CD14-positive monocyte (primary cell): ENCODE measurements around the gene SUGCT. TPM values are rescaled to one million over a fixed set of nuclear protein-coding genes. Genes with fewer than 3 reads are reported as not detected.

Source experiments
- DNase-seq, 3 donors: peaks; one replicate each; pipeline ENCODE4 v3.0.0-alpha.2; 2011 to 2022
- H2AFZ ChIP-seq: 2 replicates; pipeline ENCODE4 v1.6.0; 2012; ENCODE audit warnings: mild to moderate bottlenecking, low read depth, low read length, inconsistent platforms; ENCODE audit not compliant: insufficient read depth, poor library complexity, severe bottlenecking
- H3K27ac ChIP-seq, 2 donors: 1 replicate in 1 of 2; 2 replicates in 1 of 2; pipeline ENCODE4 v1.5.1; 2012 to 2013; ENCODE audit warnings: low read length in 2 of 2, control low read depth in 1 of 2, inconsistent platforms in 1 of 2, low read depth in 1 of 2, mild to moderate bottlenecking in 1 of 2
- H3K27me3 ChIP-seq, 2 donors: one replicate each; pipeline versions ENCODE4 v1.6.0 to v1.6.1; 2011 to 2013; ENCODE audit warnings: low read length in 2 of 2; ENCODE audit not compliant: control insufficient read depth in 2 of 2, insufficient read depth in 2 of 2
- H3K36me3 ChIP-seq, 2 donors: replicated peaks in 1 of 2; 1 replicate in 1 of 2; 2 replicates in 1 of 2; pipeline versions ENCODE4 v1.5.1 to v1.6.1; 2012 to 2013; ENCODE audit warnings: low read length in 2 of 2, control low read depth in 1 of 2, inconsistent platforms in 1 of 2, mild to moderate bottlenecking in 1 of 2; ENCODE audit not compliant: insufficient read depth in 2 of 2, control insufficient read depth in 1 of 2
- H3K4me1 ChIP-seq, 2 donors: 1 replicate in 1 of 2; 2 replicates in 1 of 2; pipeline versions ENCODE4 v1.5.1 to v1.6.1; 2012 to 2013; ENCODE audit warnings: low read length in 2 of 2, control low read depth in 1 of 2, inconsistent platforms in 1 of 2, mild to moderate bottlenecking in 1 of 2, moderate library complexity in 1 of 2; ENCODE audit not compliant: insufficient read depth in 2 of 2, control insufficient read depth in 1 of 2
- H3K4me2 ChIP-seq: replicated peaks from 2 replicates; pipeline ENCODE3; 2012; ENCODE audit warnings: low read length, moderate library complexity, mild to moderate bottlenecking; ENCODE audit not compliant: poor library complexity, severe bottlenecking; ENCODE audit errors: extremely low read depth
- H3K4me3 ChIP-seq, 3 experiments: fragments of 200-600 bp in 1 of 3; sonication (generic) in 1 of 3; replicated peaks in 1 of 3; 1 replicate in 2 of 3; 2 replicates in 1 of 3; pipeline ENCODE4 v1.5.1; 2011 to 2013; ENCODE audit warnings: low read length in 3 of 3, mild to moderate bottlenecking in 3 of 3, control low read depth in 2 of 3, low read depth in 2 of 3, inconsistent platforms in 1 of 3, moderate library complexity in 1 of 3
- H3K79me2 ChIP-seq: 2 replicates; pipeline ENCODE4 v1.6.0; 2012; ENCODE audit warnings: mild to moderate bottlenecking, control low read depth, inconsistent platforms, low read length, moderate library complexity; ENCODE audit not compliant: insufficient read depth
- H3K9ac ChIP-seq: 2 replicates; pipeline ENCODE4 v1.6.0; 2017; ENCODE audit warnings: low read length, mild to moderate bottlenecking; ENCODE audit not compliant: insufficient read depth, poor library complexity, severe bottlenecking
- H3K9me3 ChIP-seq, 2 donors: replicated peaks in 1 of 2; 1 replicate in 1 of 2; 2 replicates in 1 of 2; pipeline versions ENCODE4 v1.5.1 to v1.6.1; 2012 to 2013; ENCODE audit warnings: low read length in 2 of 2, control low read depth in 1 of 2; ENCODE audit not compliant: control insufficient read depth in 1 of 2, insufficient read depth in 1 of 2
- H4K20me1 ChIP-seq: 2 replicates; pipeline ENCODE4 v1.6.0; 2012; ENCODE audit warnings: mild to moderate bottlenecking, low read length, control low read depth, moderate library complexity; ENCODE audit not compliant: insufficient read depth
- H3K27ac Mint-ChIP-seq, 7 donors: one replicate each; pipeline ENCODE4 v1.8.0; 2020; ENCODE audit warnings: mild to moderate bottlenecking in 7 of 7, mixed read lengths in 7 of 7, moderate library complexity in 6 of 7, inconsistent platforms in 2 of 7
- H3K27me3 Mint-ChIP-seq, 3 donors: one replicate each; pipeline ENCODE4 v1.8.0; 2021 to 2022; ENCODE audit warnings: low read depth in 3 of 3, mild to moderate bottlenecking in 3 of 3, mixed read lengths in 3 of 3, moderate library complexity in 3 of 3, inconsistent platforms in 1 of 3
- H3K36me3 Mint-ChIP-seq, 2 donors: one replicate each; pipeline ENCODE4 v1.8.0; 2020; ENCODE audit warnings: mixed read lengths in 2 of 2, inconsistent platforms in 1 of 2, mild to moderate bottlenecking in 1 of 2
- H3K4me1 Mint-ChIP-seq: one replicate; pipeline ENCODE4 v1.8.0; 2020; ENCODE audit warnings: mild to moderate bottlenecking, mixed read lengths
- H3K4me3 Mint-ChIP-seq, 2 donors: one replicate each; pipeline ENCODE4 v1.8.0; 2020; ENCODE audit warnings: mild to moderate bottlenecking in 2 of 2, mixed read lengths in 2 of 2, moderate library complexity in 1 of 2
- H3K9me3 Mint-ChIP-seq, 7 donors: one replicate each; pipeline ENCODE4 v1.8.0; 2020 to 2022; ENCODE audit warnings: mixed read lengths in 7 of 7, mild to moderate bottlenecking in 6 of 7, moderate library complexity in 6 of 7, inconsistent platforms in 2 of 7
- WGBS: methylation state at CpG from one replicate; pipeline ENCODE4 v1.1.5; 2013; ENCODE audit warnings: missing lambda C conversion rate; ENCODE audit not compliant: insufficient coverage; 5-methylcytosine and 5-hydroxymethylcytosine counted together
- intact Hi-C, 2 donors: fragments of 100-400 bp; cut with micrococcal nuclease; formaldehyde crosslinking; loops; one replicate each; pipeline versions ENCODE4 v1.15.0 to v1.15.1; 2023
- polyA plus RNA-seq, 3 donors: library from polyadenylated mRNA; depleted of rRNA in 1 of 3; unstranded in 2 of 3; stranded (reverse) in 1 of 3; fragments of 300-500 nt in 2 of 3; fragments of >200 nt in 1 of 3; fragmentation: Illumina TruSeq in 2 of 3; gene quantifications; 1 replicate in 2 of 3; 2 replicates in 1 of 3; pipeline ENCODE4 v1.2.3, GENCODE V29; 2012 to 2021
- TF ChIP-seq, protein P1 (sequence below): fragments of 200-600 bp; IDR thresholded peaks from one replicate; pipeline ENCODE4 v1.8.0; 2022; ENCODE audit warnings: antibody characterized with exemption, mild to moderate bottlenecking

SUGCT gene
- polyA plus RNA-seq, 3 donors, result not detected

- H3K4me2 ChIP-seq, result no peak overlapping the region
- no peak overlapping the region for H2AFZ ChIP-seq
- no peaks in the 10 kb centered on the region for H3K27me3 ChIP-seq
- Mint-ChIP-seq H3K4me1 (peaks cover 6% of the 10 kb centered on the region), H3K4me3 (no peak overlapping the region), H3K9me3 (peaks cover 2 to 12% (median 6%) of the 10 kb centered on the region in 7 donors), H3K27me3 (peaks cover 0 to 2% (median 0%) of the 10 kb centered on the region in 3 donors), H3K27ac (no peak overlapping the region), H3K36me3 (no peaks in the 10 kb centered on the region)
- H3K79me2 ChIP-seq, result no peaks in the 10 kb centered on the region
- DNase-seq, result no peak
- no peaks in the 10 kb centered on the region for H3K36me3 ChIP-seq
- no peaks in the 10 kb centered on the region for H3K9me3 ChIP-seq
- H3K9ac ChIP-seq, result no peak overlapping the region
- H3K4me1 ChIP-seq, result no peaks in the 10 kb centered on the region
- H3K27ac ChIP-seq, result no peak overlapping the region
- TF ChIP-seq, protein P1, sequence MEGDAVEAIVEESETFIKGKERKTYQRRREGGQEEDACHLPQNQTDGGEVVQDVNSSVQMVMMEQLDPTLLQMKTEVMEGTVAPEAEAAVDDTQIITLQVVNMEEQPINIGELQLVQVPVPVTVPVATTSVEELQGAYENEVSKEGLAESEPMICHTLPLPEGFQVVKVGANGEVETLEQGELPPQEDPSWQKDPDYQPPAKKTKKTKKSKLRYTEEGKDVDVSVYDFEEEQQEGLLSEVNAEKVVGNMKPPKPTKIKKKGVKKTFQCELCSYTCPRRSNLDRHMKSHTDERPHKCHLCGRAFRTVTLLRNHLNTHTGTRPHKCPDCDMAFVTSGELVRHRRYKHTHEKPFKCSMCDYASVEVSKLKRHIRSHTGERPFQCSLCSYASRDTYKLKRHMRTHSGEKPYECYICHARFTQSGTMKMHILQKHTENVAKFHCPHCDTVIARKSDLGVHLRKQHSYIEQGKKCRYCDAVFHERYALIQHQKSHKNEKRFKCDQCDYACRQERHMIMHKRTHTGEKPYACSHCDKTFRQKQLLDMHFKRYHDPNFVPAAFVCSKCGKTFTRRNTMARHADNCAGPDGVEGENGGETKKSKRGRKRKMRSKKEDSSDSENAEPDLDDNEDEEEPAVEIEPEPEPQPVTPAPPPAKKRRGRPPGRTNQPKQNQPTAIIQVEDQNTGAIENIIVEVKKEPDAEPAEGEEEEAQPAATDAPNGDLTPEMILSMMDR, result no peak
- 60% methylated on average over 1 of the region's 2 CpGs for WGBS
- intact Hi-C loops, result no loop called here
- no peaks in the 10 kb centered on the region for H4K20me1 ChIP-seq
- no peak overlapping the region for H3K4me3 ChIP-seq
Observed at GRCh38 chr7:40219917-40220316, 85.1 kb downstream of the SUGCT start.

- Histone ChIP-seq H3K27ac (no peak overlapping the region), H2AFZ (no peak overlapping the region), H3K36me3 (no peaks in the 10 kb centered on the region), H3K4me1 (no peaks in the 10 kb centered on the region), H3K4me3 (no peak overlapping the region), H3K79me2 (no peaks in the 10 kb centered on the region), H3K27me3 (no peaks in the 10 kb centered on the region), H3K9me3 (no peaks in the 10 kb centered on the region), H3K4me2 (no peak overlapping the region), H3K9ac (no peak overlapping the region), H4K20me1 (no peaks in the 10 kb centered on the region)
- Mint-ChIP-seq H3K4me1 (peaks cover 6% of the 10 kb centered on the region), H3K27me3 (peaks cover 0 to 2% (median 0%) of the 10 kb centered on the region in 3 donors), H3K27ac (no peak overlapping the region), H3K4me3 (no peak overlapping the region), H3K36me3 (no peaks in the 10 kb centered on the region), H3K9me3 (peaks cover 2 to 12% (median 6%) of the 10 kb centered on the region in 7 donors)
- TF ChIP-seq, protein P1, result no peak
- intact Hi-C loops, result no loop called here
- no peak for DNase-seq
Observed at GRCh38 chr7:40220421-40220911, 85.7 kb downstream of the SUGCT start.
